Measurements from ENCODE around the gene PHGDH.

DNA sequence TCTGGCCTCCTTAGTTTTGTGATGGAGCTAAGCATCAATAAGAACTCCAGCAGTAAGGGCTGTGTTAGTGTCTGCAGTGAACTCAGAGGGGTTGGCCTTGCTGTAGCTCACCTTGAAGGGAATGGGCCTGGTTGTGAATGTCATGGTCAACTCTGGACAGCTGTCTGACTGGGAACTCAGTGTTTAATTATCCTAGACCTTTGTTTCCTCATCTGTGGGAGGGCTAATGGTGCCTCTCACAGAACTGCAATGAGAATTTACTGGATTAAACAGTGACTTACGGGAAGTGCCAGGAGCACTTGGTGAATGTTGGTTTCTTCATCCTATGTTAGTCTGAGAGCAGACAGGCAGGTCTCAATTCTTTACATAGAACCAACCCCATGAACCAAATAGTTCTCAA lies 33.3 kb downstream of the PHGDH start:
- no peak for TF ChIP-seq AFF4 (CRISPR knock-in tag; IDR thresholded peaks at IDR 0.05; ENCODE audit: borderline replicate concordance)
- TF ChIP-seq NR1H2 (CRISPR knock-in tag; IDR thresholded peaks at IDR 0.05), result no peak
- TF ChIP-seq, protein P1, sequence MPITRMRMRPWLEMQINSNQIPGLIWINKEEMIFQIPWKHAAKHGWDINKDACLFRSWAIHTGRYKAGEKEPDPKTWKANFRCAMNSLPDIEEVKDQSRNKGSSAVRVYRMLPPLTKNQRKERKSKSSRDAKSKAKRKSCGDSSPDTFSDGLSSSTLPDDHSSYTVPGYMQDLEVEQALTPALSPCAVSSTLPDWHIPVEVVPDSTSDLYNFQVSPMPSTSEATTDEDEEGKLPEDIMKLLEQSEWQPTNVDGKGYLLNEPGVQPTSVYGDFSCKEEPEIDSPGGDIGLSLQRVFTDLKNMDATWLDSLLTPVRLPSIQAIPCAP (CRISPR knock-in tag; IDR thresholded peaks at IDR 0.05), result no peak
- TF ChIP-seq, protein P2, sequence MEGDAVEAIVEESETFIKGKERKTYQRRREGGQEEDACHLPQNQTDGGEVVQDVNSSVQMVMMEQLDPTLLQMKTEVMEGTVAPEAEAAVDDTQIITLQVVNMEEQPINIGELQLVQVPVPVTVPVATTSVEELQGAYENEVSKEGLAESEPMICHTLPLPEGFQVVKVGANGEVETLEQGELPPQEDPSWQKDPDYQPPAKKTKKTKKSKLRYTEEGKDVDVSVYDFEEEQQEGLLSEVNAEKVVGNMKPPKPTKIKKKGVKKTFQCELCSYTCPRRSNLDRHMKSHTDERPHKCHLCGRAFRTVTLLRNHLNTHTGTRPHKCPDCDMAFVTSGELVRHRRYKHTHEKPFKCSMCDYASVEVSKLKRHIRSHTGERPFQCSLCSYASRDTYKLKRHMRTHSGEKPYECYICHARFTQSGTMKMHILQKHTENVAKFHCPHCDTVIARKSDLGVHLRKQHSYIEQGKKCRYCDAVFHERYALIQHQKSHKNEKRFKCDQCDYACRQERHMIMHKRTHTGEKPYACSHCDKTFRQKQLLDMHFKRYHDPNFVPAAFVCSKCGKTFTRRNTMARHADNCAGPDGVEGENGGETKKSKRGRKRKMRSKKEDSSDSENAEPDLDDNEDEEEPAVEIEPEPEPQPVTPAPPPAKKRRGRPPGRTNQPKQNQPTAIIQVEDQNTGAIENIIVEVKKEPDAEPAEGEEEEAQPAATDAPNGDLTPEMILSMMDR (IDR thresholded peaks at IDR 0.05), result no peak
- no peak for TF ChIP-seq IRF2 (CRISPR knock-in tag; IDR thresholded peaks at IDR 0.05; ENCODE audit: borderline replicate concordance, low read depth)
- TF ChIP-seq, protein P3, sequence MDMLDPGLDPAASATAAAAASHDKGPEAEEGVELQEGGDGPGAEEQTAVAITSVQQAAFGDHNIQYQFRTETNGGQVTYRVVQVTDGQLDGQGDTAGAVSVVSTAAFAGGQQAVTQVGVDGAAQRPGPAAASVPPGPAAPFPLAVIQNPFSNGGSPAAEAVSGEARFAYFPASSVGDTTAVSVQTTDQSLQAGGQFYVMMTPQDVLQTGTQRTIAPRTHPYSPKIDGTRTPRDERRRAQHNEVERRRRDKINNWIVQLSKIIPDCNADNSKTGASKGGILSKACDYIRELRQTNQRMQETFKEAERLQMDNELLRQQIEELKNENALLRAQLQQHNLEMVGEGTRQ (CRISPR knock-in tag; IDR thresholded peaks at IDR 0.05), result no peak
- TF ChIP-seq MAX (CRISPR knock-in tag; IDR thresholded peaks at IDR 0.05), result no peak
